Heart left ventricle (tissue), 16 donors: ENCODE results near the gene RNF38. TPM values are rescaled to one million over a fixed set of nuclear protein-coding genes. Genes with fewer than 3 reads are reported as not detected.

Experiments used
- ATAC-seq, 4 donors: fragments of 200-7000 bp; cut with Tn5 transposase; one replicate each; pipeline ENCODE4 v1.9.1; 2020 to 2022; ENCODE audit warnings: moderate library complexity in 4 of 4, mild to moderate bottlenecking in 3 of 4, moderate number of reproducible peaks in 1 of 4
- DNase-seq, 5 donors: peaks; one replicate each; pipeline ENCODE4 v3.0.0-alpha.2; 2020
- H3K27ac ChIP-seq, 12 donors: fragments of 200-600 bp; sonication (generic) in 4 of 12; one replicate each; pipeline versions ENCODE4 v1.5.0 to v1.8.0; 2016 to 2022; ENCODE audit warnings: mild to moderate bottlenecking in 2 of 12
- H3K27me3 ChIP-seq, 9 donors: fragments of 200-600 bp; sonication (generic) in 2 of 9; one replicate each; pipeline versions ENCODE4 v1.5.1 to v1.8.0; 2016 to 2022; ENCODE audit warnings: mild to moderate bottlenecking in 3 of 9
- H3K36me3 ChIP-seq, 9 donors: fragments of 200-600 bp; sonication (generic) in 2 of 9; one replicate each; pipeline versions ENCODE4 v1.5.0 to v1.8.0; 2018 to 2022; ENCODE audit warnings: mild to moderate bottlenecking in 2 of 9
- H3K4me1 ChIP-seq, 12 donors: fragments of 200-600 bp; sonication (generic) in 4 of 12; one replicate each; pipeline versions ENCODE4 v1.5.0 to v1.8.0; 2016 to 2022; ENCODE audit warnings: mild to moderate bottlenecking in 3 of 12
- H3K4me3 ChIP-seq, 12 donors: fragments of 200-600 bp; sonication (generic) in 4 of 12; one replicate each; pipeline versions ENCODE4 v1.5.0 to v1.8.0; 2017 to 2022; ENCODE audit warnings: mild to moderate bottlenecking in 9 of 12, moderate library complexity in 4 of 12
- H3K9me3 ChIP-seq, 12 donors: fragments of 200-600 bp; sonication (generic) in 4 of 12; one replicate each; pipeline versions ENCODE4 v1.5.0 to v1.8.0; 2016 to 2022; ENCODE audit warnings: mild to moderate bottlenecking in 1 of 12
- POLR2A ChIP-seq, 2 donors: fragments of 450-650 bp; IDR thresholded peaks; one replicate each; pipeline ENCODE4 v1.6.1; 2017; ENCODE audit warnings: antibody characterized with exemption in 2 of 2, mild to moderate bottlenecking in 2 of 2, moderate library complexity in 2 of 2
- WGBS, 4 donors: extraction: QIAGEN DNeasy Blood & Tissue Kit in 2 of 4; methylation state at CpG; one replicate each; pipeline versions ENCODE4 v1.1.5 to v1.1.7; 2013 to 2018; 5-methylcytosine and 5-hydroxymethylcytosine counted together
- intact Hi-C, 10 donors: fragments of 100-400 bp; cut with DNase I; formaldehyde crosslinking; loops; one replicate each; pipeline versions ENCODE4 v1.11.1 to v1.14.2; 2022
- polyA plus RNA-seq, 2 donors: library from polyadenylated mRNA; stranded (reverse); fragments of 200-250 nt; gene quantifications; one replicate each; pipeline ENCODE4 v1.2.3, GENCODE V29; 2013
- total RNA-seq, 9 donors: library from RNA; depleted of rRNA in 2 of 9; stranded (reverse); fragments of >200 nt in 2 of 9; fragmentation: NEBNext Ultra II Directional in 3 of 9; extraction: Animal tissue kit (Norgen Biotek cat#: 25700) in 3 of 9; gene quantifications; one replicate each; pipeline versions ENCODE4 v1.1.0 to v1.2.4, GENCODE V29; 2016 to 2023
- TF ChIP-seq, protein P1 (sequence below), 12 donors: fragments of 200-600 bp; sonication (generic) in 4 of 12; IDR thresholded peaks; one replicate each; pipeline versions ENCODE4 v1.5.0 to v1.8.0; 2018 to 2022; ENCODE audit warnings: antibody characterized with exemption in 12 of 12, mild to moderate bottlenecking in 5 of 12
- donor health status: ischemic (EF 13 %, LVEDD 7.1; RV severe dilation, severe dysfunction).
- donor health status: healthy with polysubstance abuse.
- donor health status: DM: no; HTN: yes; CAD: no.
- donor health status: DM: no; HTN: no; CAD: no.
- donor health status: ischemic (EF 25% LVEDD 6.9; RV normal size, moderate dysfunction).
- donor health status: ischemic (EF 25% LVEDD 5.7; RV mildly dilated, moderate dysfunction).
- donor health status: healthy.
- donor health status: DM: yes; HTN: yes; CAD: no.
- donor health status: ischemic (EF 35%, LVEDD 5.7; RV mildly dilated, moderate dysfunction).
- donor health status: nonischemic (EF 11% LVEDD 7.7; RV severe dilation, severe dysfunction).
- donor health status: DM: yes; HTN: yes; CAD: no.
- donor health status: PGD.
- donor health status: ischemic (EF 29% LVEDD 5.4; RV normal size, mild dysfunction).
- donor health status: nonischemic (EF 23%, LVEDD 6.1; RV moderate dilation, normal function).

RNF38 gene
- total and polyA plus RNA-seq, 11 donors = 6.0 to 49.0 (median 30.2) TPM

DNA sequence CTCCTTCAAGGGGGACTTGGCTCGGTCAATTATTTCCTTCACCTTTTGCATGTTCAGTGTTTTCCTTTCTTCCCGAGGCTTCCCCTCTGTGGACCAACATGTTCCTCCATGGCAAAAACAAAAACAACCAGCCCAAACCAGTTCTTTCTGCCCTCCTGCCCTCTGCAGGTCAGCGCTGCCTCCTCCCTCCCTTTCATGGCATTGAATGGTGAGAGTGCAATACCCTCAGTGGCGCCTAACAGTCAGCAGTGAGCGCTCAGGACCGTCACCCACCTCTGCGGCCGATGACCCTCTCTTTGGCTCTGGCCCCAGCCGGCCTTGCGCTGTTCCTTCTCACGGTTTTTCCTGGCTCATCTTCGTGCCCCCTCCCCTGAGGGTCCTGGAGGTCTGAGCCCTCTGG is 107.4 kb downstream of the RNF38 start:
- ATAC-seq (no peak), DNase-seq (no peak)
- Histone ChIP-seq H3K4me1 (peaks cover 0 to 10% (median 0%) of the 10 kb centered on the region in 12 donors), H3K9me3 (no peaks in the 10 kb centered on the region), H3K4me3 (no peak overlapping the region), H3K27ac (no peak overlapping the region), H3K27me3 (no peaks in the 10 kb centered on the region), H3K36me3 (no peaks in the 10 kb centered on the region)
- intact Hi-C loops = no loop called here
- TF ChIP-seq, protein P1, sequence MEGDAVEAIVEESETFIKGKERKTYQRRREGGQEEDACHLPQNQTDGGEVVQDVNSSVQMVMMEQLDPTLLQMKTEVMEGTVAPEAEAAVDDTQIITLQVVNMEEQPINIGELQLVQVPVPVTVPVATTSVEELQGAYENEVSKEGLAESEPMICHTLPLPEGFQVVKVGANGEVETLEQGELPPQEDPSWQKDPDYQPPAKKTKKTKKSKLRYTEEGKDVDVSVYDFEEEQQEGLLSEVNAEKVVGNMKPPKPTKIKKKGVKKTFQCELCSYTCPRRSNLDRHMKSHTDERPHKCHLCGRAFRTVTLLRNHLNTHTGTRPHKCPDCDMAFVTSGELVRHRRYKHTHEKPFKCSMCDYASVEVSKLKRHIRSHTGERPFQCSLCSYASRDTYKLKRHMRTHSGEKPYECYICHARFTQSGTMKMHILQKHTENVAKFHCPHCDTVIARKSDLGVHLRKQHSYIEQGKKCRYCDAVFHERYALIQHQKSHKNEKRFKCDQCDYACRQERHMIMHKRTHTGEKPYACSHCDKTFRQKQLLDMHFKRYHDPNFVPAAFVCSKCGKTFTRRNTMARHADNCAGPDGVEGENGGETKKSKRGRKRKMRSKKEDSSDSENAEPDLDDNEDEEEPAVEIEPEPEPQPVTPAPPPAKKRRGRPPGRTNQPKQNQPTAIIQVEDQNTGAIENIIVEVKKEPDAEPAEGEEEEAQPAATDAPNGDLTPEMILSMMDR (IDR thresholded peaks at IDR 0.05) = no peak
- 83 to 87% (median 86%) methylated on average over 12 of the region's 12 CpGs for WGBS, 4 donors

DNA sequence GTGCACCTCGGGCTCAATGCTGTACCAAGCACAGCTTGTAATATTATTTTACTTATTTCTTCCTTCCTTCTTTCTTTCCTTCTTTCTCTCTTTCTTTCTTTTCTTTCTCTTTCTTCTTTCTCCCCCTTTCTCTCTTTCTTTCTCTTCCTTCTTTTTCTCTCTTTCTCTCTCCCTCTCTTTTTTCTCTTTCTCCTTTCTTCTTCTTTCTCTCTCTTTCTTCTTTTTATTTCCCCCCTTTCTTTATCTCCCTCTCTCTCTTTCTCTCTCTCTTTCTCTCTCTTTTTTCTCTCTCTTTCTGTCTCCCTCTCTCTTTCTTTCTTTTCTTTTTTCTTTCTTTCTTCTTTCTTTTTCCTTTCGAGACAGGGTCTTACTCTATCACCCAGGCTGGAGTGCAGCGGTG is 109.1 kb downstream of the RNF38 start:
- intact Hi-C loops = no loop called here
- Histone ChIP-seq H3K9me3 (no peaks in the 10 kb centered on the region), H3K27me3 (no peaks in the 10 kb centered on the region), H3K27ac (no peak overlapping the region), H3K36me3 (no peaks in the 10 kb centered on the region), H3K4me1 (peaks cover 0 to under 1% (median 0%) of the 10 kb centered on the region in 12 donors), H3K4me3 (no peak overlapping the region)
- DNase-seq (no peak), ATAC-seq (no peak)
- 90 to 95% (median 92%) methylated on average over 3 of the region's 3 CpGs for WGBS, 4 donors
- no peak for TF ChIP-seq POLR2A (IDR thresholded peaks at IDR 0.05)
- TF ChIP-seq, protein P1 (IDR thresholded peaks at IDR 0.05) = no peak

DNA sequence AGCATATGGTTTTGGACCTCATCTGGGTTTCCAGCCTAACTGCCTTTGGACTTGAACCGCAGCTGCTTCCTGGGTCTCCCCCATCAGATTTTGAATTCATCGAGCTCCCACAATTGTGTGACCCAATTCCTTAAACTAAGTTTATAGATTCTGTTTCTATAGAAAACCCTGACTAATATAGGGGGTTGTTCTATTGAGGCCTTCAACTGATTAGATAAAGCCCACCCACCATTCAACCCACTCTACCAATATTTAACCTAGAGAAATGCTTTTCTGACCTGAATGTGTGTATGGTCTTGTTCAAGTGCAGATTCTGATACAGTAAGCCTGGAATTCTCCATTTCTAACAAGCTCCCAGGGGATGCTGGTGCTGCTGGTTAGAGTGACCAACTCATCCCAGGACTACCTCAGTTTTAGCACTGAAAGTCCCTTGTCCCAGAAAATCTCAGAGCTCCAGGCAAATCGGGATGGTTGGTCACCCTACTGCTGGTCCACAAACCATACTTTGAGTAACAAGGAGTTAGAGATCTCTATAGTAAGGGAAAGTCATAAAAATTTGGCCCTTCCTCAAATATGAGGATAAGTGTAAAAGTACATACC is 110.1 kb downstream of the RNF38 start:
- no peaks in the 10 kb centered on the region for H3K4me1 ChIP-seq
- WGBS, 4 donors = 93 to 95% (median 94%) methylated on average over 3 of the region's 3 CpGs
- no peaks in the 10 kb centered on the region for H3K36me3 ChIP-seq
- H3K4me3 ChIP-seq = no peak overlapping the region
- H3K27me3 ChIP-seq = no peaks in the 10 kb centered on the region
- H3K27ac ChIP-seq = no peak overlapping the region
- ATAC-seq (no peak), DNase-seq (no peak)
- H3K9me3 ChIP-seq = no peaks in the 10 kb centered on the region
- no peak for TF ChIP-seq POLR2A (IDR thresholded peaks at IDR 0.05)
- TF ChIP-seq, protein P1 (IDR thresholded peaks at IDR 0.05) = no peak
- intact Hi-C loops = no loop called here

DNA sequence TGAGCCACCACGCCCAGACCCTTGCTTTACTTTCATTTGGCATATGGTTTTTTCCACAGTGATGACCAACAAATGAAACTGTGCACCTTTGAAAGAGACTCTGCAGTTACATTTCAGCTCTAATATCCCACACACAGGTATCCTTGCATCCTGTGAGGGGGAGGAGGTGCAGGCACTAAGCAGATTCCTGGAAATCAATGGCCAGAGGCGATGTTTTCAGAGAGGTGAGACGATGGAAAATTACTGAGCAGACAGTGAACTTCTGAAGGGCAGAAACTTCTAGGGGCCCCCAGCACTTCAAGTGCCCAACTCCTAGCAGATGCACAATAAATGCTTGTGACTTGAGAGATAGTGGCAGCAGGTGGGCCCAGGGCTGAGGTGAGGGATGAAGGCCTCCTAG is 112.0 kb downstream of the RNF38 start:
- no peak overlapping the region for H3K4me3 ChIP-seq
- no peaks in the 10 kb centered on the region for H3K27me3 ChIP-seq
- no peak overlapping the region for H3K27ac ChIP-seq
- ATAC-seq (no peak), DNase-seq (no peak)
- TF ChIP-seq POLR2A (IDR thresholded peaks at IDR 0.05) = no peak
- TF ChIP-seq, protein P1 (IDR thresholded peaks at IDR 0.05) = no peak
- no peaks in the 10 kb centered on the region for H3K4me1 ChIP-seq
- no peaks in the 10 kb centered on the region for H3K36me3 ChIP-seq
- intact Hi-C loops = no loop called here
- 90 to 96% (median 94%) methylated on average over 3 of the region's 3 CpGs for WGBS, 4 donors
- H3K9me3 ChIP-seq = no peaks in the 10 kb centered on the region

Other genes with a start within 250 kb of the RNF38 start
- under 1 TPM in 4 of 9 donors, not detected in 5; 0.09 to 0.20 (median 0.15) TPM for gene CCIN, start 230.9 kb downstream of the RNF38 start, total RNA-seq
- gene CCIN, start 230.9 kb downstream of the RNF38 start, polyA plus RNA-seq = under 1 TPM in 1 of 2 donors, not detected in 1; 0.25 TPM
- gene CLTA, start 209.3 kb downstream of the RNF38 start, total RNA-seq = 100 to 1,000 TPM in 1 of 9 donors, 10 to 100 TPM in 8; 43.8 to 123 (median 61.8) TPM
- 100 to 1,000 TPM in 1 of 2 donors, 10 to 100 TPM in 1; 40.8 to 139 TPM for gene CLTA, start 209.3 kb downstream of the RNF38 start, polyA plus RNA-seq
- 10 to 100 TPM; 10.4 to 22.0 (median 11.8) TPM for gene GNE, start 141.8 kb downstream of the RNF38 start, total RNA-seq
- gene GNE, start 141.8 kb downstream of the RNF38 start, polyA plus RNA-seq = 10 to 100 TPM in 1 of 2 donors, 1 to 10 TPM in 1; 3.7 to 14.0 TPM
- 1 to 10 TPM in 1 of 9 donors, under 1 TPM in 4, not detected in 4; 0.27 to 5.3 (median 0.75) TPM for gene MELK, start 172.6 kb upstream of the RNF38 start, total RNA-seq
- gene MELK, start 172.6 kb upstream of the RNF38 start, polyA plus RNA-seq = under 1 TPM in 1 of 2 donors, not detected in 1; 0.28 TPM